HCT116 (cell line): Measurements from ENCODE around the gene CTU2.

Source experiments
- CTCF ChIP-seq, 3 experiments: fragments of 200-600 bp in 1 of 3; sonication (generic) in 1 of 3; IDR thresholded peaks in 2 of 3; conservative IDR thresholded peaks in 1 of 3; 2 replicates each; pipeline ENCODE4 v1.5.1; 2012 to 2017; ENCODE audit warnings: low read depth in 2 of 3, low read length in 2 of 3, antibody characterized with exemption in 1 of 3, borderline replicate concordance in 1 of 3, control low read depth in 1 of 3, mild to moderate bottlenecking in 1 of 3, mixed read lengths in 1 of 3, mixed run types in 1 of 3, moderate library complexity in 1 of 3; ENCODE audit not compliant: insufficient read depth in 1 of 3
- EZH2 ChIP-seq: fragments of 200-600 bp; sonication (generic); IDR thresholded peaks from 2 replicates; pipeline ENCODE4 v1.6.1; 2017; ENCODE audit warnings: antibody characterized with exemption, mixed run types
- FOSL1 ChIP-seq: IDR thresholded peaks from 2 replicates; pipeline ENCODE4 v1.6.1; 2012; ENCODE audit warnings: low read depth
- JUND ChIP-seq: IDR thresholded peaks from 2 replicates; pipeline ENCODE4 v1.6.1; 2012
- POLR2A ChIP-seq: IDR thresholded peaks from 2 replicates; pipeline ENCODE4 v1.7.0; 2011; ENCODE audit warnings: borderline replicate concordance; ENCODE audit not compliant: insufficient read depth, insufficient read length; ENCODE audit errors: extremely low read depth
- RAD21 ChIP-seq: IDR thresholded peaks from 2 replicates; pipeline ENCODE4 v1.6.1; 2012; ENCODE audit warnings: low read depth, mild to moderate bottlenecking
- SP1 ChIP-seq: IDR thresholded peaks from 2 replicates; pipeline ENCODE4 v1.6.1; 2012; ENCODE audit warnings: low read depth
- TF ChIP-seq, protein P1 (sequence below): IDR thresholded peaks from 2 replicates; pipeline ENCODE4 v1.6.1; 2012

DNA sequence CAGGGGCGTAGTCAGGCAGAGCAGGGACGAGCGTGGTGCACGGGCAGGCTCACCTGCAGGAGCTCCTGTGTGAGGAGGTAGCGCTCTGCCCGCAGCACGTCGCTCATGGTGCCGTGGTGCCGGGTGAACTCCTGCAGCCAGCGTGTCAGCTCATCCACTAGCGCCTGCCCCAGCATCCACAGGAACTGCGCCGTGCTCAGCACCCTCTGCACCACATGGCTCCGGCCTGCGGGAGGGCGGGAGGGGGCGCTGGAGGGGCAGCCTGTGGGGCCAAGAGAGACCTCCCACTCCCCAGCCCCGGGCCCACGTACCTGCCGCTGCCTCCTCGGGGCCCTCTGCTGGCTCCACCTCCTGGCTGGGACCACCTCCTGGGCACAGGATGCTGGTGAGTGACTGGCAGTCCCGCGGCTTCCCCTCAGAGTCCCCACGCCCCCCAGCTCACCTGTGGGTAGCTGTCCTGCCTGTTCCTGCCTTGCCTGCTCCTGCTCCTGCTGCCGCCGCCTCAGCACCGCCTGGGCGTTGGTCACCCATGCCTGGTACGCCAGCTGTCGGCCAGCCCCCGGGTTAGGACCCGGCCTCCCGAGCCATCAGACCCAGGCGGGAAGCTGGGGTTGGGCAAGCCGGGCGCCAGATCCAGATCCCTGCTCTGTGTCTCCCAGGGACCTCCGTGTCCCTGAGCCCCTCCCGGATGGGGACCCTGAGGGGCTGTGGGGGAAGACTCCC is 16.6 kb downstream of the CTU2 start:
- TF ChIP-seq JUND (no peak), FOSL1 (no peak), EZH2 (no peak), RAD21 (no peak), POLR2A (no peak), SP1 (no peak), CTCF (IDR thresholded peaks at IDR 0.05 in 2 of 3, conservative IDR thresholded peaks at IDR 0.05 in 1 of 3; ENCODE audit: borderline replicate concordance in 1 of 3, insufficient read depth in 1 of 3, low read depth in 2 of 3, low read length in 2 of 3) (no peak)
- TF ChIP-seq, protein P1, sequence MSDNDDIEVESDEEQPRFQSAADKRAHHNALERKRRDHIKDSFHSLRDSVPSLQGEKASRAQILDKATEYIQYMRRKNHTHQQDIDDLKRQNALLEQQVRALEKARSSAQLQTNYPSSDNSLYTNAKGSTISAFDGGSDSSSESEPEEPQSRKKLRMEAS, result no peak
